GM10266 (cell line): ENCODE data around the gene PRDM11.

Experiments
- DNase-seq: peaks from one replicate; pipeline ENCODE4 v3.0.0; 2012; ENCODE audit errors: extremely low spot score
- CTCF ChIP-seq: IDR thresholded peaks from 2 replicates; pipeline ENCODE4 v1.5.1; 2012; ENCODE audit warnings: mild to moderate bottlenecking, low read depth; ENCODE audit not compliant: control insufficient read depth, insufficient read depth; ENCODE audit errors: missing control alignments

PRDM11 gene

DNA sequence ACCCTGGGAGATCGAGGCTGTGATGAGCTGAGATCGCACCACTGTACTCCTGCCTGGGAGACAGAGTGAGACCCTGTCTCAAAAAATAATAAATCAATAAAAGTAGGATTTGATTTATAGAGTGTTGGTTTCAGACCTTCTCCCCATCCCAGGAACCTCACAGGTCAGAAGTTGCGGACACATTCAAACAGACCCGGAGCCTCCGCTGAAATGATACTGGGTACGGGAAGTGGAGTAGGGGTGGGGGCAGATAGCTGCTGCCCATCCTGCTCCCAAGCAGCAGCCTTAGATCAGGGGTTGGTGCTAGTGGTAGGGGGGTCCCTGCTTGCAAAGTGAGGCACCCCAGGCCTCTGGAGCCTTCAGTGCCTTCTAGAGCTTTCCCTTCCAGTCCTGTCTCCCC lies 7.8 kb downstream of the PRDM11 start:
- TF ChIP-seq CTCF = no peak
- no peak for DNase-seq

- no peak for TF ChIP-seq CTCF
- no peak for DNase-seq
These were observed 8.7 kb downstream of the PRDM11 start for GRCh38 chr11:45155058-45155551.

GRCh38 chr11:45155627-45156180 lies 9.3 kb downstream of the PRDM11 start:
- DNase-seq = no peak
- no peak for TF ChIP-seq CTCF

DNA sequence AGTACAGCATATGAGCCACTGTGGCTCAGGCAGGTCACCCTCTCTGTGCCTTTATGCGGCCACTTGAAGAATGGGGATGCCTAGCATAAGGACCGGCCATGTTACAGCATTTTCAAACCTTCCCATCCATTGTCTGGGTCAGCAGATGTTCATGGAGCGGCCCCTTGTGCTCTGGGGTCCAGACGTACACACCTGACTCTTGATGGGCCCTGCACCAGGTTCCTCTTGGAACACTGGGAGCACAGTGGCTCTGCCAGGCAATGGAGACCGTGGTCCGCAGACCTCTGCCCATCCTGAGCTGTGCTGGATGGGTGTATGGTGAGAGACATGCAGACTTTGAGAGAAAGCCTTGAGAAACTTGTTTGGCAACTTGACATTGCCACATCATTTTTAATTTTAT lies 9.8 kb downstream of the PRDM11 start:
- no peak for DNase-seq
- no peak for TF ChIP-seq CTCF

GRCh38 chr11:45156741-45157140 lies 10.3 kb downstream of the PRDM11 start:
- no peak for DNase-seq
- TF ChIP-seq CTCF = no peak

- TF ChIP-seq CTCF = no peak
- no peak for DNase-seq
These were observed 11.1 kb downstream of the PRDM11 start for GRCh38 chr11:45157247-45158209.
